ENCODE measurements around the gene CACUL1.

DNA sequence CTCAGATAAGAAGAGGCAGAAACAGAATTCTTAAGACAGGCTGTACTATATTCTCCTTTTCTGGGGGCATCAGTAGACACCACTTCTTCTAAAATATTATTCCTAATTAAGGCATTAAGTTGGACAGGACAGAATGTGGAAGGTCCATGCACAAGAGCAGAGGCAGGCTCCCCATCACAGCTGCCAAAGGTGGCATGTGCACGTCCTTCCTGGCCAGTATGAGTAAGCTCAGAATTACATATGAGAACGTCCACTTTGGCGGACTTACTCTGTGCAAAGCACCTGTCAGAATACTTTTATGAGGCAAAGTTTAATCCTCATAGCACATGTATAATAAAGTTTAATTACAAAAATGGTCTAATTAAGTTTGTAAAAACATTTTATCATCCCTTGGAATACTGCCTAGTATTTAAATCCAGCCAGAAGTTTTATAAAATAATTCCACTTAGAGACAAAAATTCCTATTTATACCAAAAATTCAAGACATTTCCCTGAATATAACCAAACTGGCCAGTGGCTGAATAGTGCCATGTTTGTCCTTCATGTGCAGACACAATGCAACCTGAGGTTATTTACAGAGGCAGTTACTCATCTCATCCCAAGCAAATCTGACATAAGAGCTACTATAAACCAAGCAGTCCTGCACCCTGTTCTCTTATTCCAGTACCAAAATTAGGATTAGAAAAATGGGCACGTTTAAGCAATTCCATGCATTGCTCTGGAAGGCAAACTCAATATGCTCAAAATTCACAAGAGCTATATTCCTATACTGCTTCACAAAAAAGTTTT is 65.5 kb downstream of the CACUL1 start:
- TF ChIP-seq, protein P1, sequence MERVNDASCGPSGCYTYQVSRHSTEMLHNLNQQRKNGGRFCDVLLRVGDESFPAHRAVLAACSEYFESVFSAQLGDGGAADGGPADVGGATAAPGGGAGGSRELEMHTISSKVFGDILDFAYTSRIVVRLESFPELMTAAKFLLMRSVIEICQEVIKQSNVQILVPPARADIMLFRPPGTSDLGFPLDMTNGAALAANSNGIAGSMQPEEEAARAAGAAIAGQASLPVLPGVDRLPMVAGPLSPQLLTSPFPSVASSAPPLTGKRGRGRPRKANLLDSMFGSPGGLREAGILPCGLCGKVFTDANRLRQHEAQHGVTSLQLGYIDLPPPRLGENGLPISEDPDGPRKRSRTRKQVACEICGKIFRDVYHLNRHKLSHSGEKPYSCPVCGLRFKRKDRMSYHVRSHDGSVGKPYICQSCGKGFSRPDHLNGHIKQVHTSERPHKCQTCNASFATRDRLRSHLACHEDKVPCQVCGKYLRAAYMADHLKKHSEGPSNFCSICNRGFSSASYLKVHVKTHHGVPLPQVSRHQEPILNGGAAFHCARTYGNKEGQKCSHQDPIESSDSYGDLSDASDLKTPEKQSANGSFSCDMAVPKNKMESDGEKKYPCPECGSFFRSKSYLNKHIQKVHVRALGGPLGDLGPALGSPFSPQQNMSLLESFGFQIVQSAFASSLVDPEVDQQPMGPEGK (CRISPR knock-in tag; IDR thresholded peaks at IDR 0.05; ENCODE audit: borderline replicate concordance): no peak
- no peak for TF ChIP-seq ZFP30 (CRISPR knock-in tag; IDR thresholded peaks at IDR 0.05)
